CD8-positive, alpha-beta memory T cell (primary cell): ENCODE data around the gene BRMS1. TPM values are rescaled to one million over a fixed set of nuclear protein-coding genes. Genes with fewer than 3 reads are reported as not detected.
A peak's percentile ranks its signal among the peaks of the same experiment; 100 is the strongest.

Experiments
- CTCF ChIA-PET: fragments of 350-600 bp; sonication (Branson Sonifier 250); formaldehyde crosslinking; loops from one replicate; lab custom pipeline; 2021; ENCODE audit warnings: antibody characterized with exemption; lab: Charles Lee
- POLR2A ChIA-PET: fragments of 350-600 bp; sonication (Branson Sonifier 250); formaldehyde crosslinking; loops from one replicate; lab custom pipeline; 2021; ENCODE audit warnings: antibody characterized with exemption; lab: Charles Lee
- DNase-seq, 5 donors: peaks; one replicate each; pipeline versions ENCODE4 v3.0.0 to v3.0.0-alpha.2; 2020 to 2022; ENCODE audit warnings: mixed read lengths in 1 of 5
- H3K27ac ChIP-seq: one replicate; pipeline ENCODE4 v1.7.0; 2013; ENCODE audit warnings: low read depth, mild to moderate bottlenecking, low read length, moderate library complexity
- H3K27me3 ChIP-seq: 2 replicates; pipeline ENCODE4 v1.7.0; 2013; ENCODE audit warnings: low read length, mild to moderate bottlenecking; ENCODE audit not compliant: insufficient read depth, poor library complexity, severe bottlenecking
- H3K36me3 ChIP-seq: 2 replicates; pipeline ENCODE4 v1.7.0; 2013; ENCODE audit warnings: mild to moderate bottlenecking, low read length, moderate library complexity; ENCODE audit not compliant: insufficient read depth
- H3K4me1 ChIP-seq: 2 replicates; pipeline ENCODE4 v1.7.0; 2013; ENCODE audit warnings: mild to moderate bottlenecking, low read length, moderate library complexity; ENCODE audit not compliant: insufficient read depth
- H3K4me3 ChIP-seq: 2 replicates; pipeline ENCODE4 v1.7.0; 2013; ENCODE audit warnings: mild to moderate bottlenecking, low read length
- H3K9me3 ChIP-seq: 2 replicates; pipeline ENCODE4 v1.7.0; 2013; ENCODE audit warnings: mild to moderate bottlenecking, low read length
- H3K27ac Mint-ChIP-seq, 8 donors: one replicate each; pipeline ENCODE4 v1.8.0; 2020 to 2021; ENCODE audit warnings: mixed read lengths in 8 of 8, mild to moderate bottlenecking in 6 of 8, inconsistent platforms in 3 of 8, moderate library complexity in 3 of 8
- H3K27me3 Mint-ChIP-seq, 2 donors: one replicate each; pipeline ENCODE4 v1.8.0; 2020 to 2021; ENCODE audit warnings: mixed read lengths in 2 of 2, mild to moderate bottlenecking in 1 of 2, moderate library complexity in 1 of 2
- H3K36me3 Mint-ChIP-seq, 3 donors: one replicate each; pipeline ENCODE4 v1.8.0; 2020 to 2021; ENCODE audit warnings: mixed read lengths in 3 of 3, inconsistent platforms in 1 of 3, mild to moderate bottlenecking in 1 of 3
- H3K4me1 Mint-ChIP-seq, 3 donors: one replicate each; pipeline ENCODE4 v1.8.0; 2020 to 2021; ENCODE audit warnings: mixed read lengths in 3 of 3, inconsistent platforms in 1 of 3, mild to moderate bottlenecking in 1 of 3
- H3K4me3 Mint-ChIP-seq, 7 donors: one replicate each; pipeline ENCODE4 v1.8.0; 2020 to 2021; ENCODE audit warnings: mixed read lengths in 7 of 7, mild to moderate bottlenecking in 6 of 7, moderate library complexity in 4 of 7, inconsistent platforms in 2 of 7
- H3K9me3 Mint-ChIP-seq, 5 donors: one replicate each; pipeline ENCODE4 v1.8.0; 2020 to 2022; ENCODE audit warnings: mixed read lengths in 5 of 5, mild to moderate bottlenecking in 3 of 5, moderate library complexity in 2 of 5, inconsistent platforms in 1 of 5
- polyA plus RNA-seq: library from polyadenylated mRNA; unstranded; fragments of 300-500 nt; fragmentation: Illumina TruSeq; gene quantifications from one replicate; pipeline ENCODE4 v1.2.3, GENCODE V29; 2021
- total RNA-seq, 2 experiments: library from RNA; stranded (reverse); gene quantifications; one replicate each; pipeline ENCODE4 v1.2.3, GENCODE V29; 2021

BRMS1 gene
- total and polyA plus RNA-seq, 3 experiments from 2014 or later, result 66.1 to 76.4 (median 66.5) TPM

- H3K36me3 ChIP-seq, result peaks cover 4% of the 10 kb centered on the region
- Mint-ChIP-seq H3K4me1 (peaks cover 13 to 27% (median 16%) of the 10 kb centered on the region in 3 donors), H3K27me3 (peaks cover 0 to 1% of the 10 kb centered on the region in 2 donors), H3K9me3 (no peaks in the 10 kb centered on the region), H3K36me3 (peaks cover 0 to 33% (median 3%) of the 10 kb centered on the region in 3 donors), H3K27ac (no peak overlapping the region), H3K4me3 (no peak overlapping the region)
- no peaks in the 10 kb centered on the region for H3K9me3 ChIP-seq
- H3K27me3 ChIP-seq, result no peaks in the 10 kb centered on the region
- H3K4me3 ChIP-seq, result no peak overlapping the region
- POLR2A ChIA-PET, result interaction anchor here (1.2 kb wide), 1 partner anchor 19 kb away, joined by 3 read pairs; no protein-coding TSS in a partner anchor
- no peak overlapping the region for H3K27ac ChIP-seq
- H3K4me1 ChIP-seq, result peaks cover 21% of the 10 kb centered on the region
- peak in 1 of 5 donors; percentile 17 for DNase-seq
- CTCF ChIA-PET, result interaction anchor here (3.3 to 4.6 kb wide), 2 partner anchors 22 to 56 kb away, joined by 17 to 45 read pairs; no protein-coding TSS in a partner anchor
Measured at GRCh38 chr11:66333896-66334604, 10.9 kb downstream of the BRMS1 start.

DNA sequence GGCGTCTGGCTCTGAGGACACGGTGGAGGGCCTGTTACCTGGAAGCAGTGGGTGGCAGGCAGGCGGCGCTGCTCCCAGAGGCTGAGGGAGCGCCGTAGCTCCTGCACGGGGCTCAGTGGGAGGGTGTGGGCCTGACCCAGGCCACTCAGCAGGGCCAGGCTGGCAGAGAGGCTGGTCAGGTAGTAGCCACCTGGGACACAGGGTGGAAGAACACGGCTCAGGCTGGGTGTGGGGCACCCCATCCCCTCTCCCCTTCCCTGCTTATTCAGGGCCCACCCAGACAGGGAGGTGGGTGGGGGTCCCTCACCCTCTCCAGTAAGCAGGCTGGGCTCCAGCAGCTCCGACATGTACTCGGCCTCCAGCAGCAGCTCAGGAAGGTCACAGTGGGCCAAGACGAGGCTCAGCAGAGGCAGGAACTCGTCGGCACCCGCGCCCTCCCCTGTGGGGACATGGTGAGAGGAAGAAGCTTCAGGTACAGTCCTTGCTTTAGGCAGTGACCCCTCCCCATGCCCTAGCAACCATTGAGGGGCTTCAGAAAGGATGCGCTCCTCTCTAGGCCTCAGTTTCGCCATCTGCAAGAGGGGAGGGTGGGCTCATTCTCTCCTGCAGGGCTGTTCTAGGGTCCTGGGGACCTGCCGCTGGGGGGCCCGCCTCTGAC lies 11.6 kb downstream of the BRMS1 start:
- CTCF ChIA-PET, result interaction anchor here (3.3 to 4.6 kb wide), 2 partner anchors 21 to 56 kb away, joined by 17 to 45 read pairs; no protein-coding TSS in a partner anchor
- POLR2A ChIA-PET, result no interaction called here
- Mint-ChIP-seq H3K27ac (peak overlapping the region in 1 of 8 donors; percentile 33), H3K9me3 (no peaks in the 10 kb centered on the region), H3K4me3 (no peak overlapping the region), H3K4me1 (peaks cover 20 to 33% (median 21%) of the 10 kb centered on the region in 3 donors), H3K27me3 (peaks cover 0 to 1% of the 10 kb centered on the region in 2 donors), H3K36me3 (peaks cover 0 to 26% (median 2%) of the 10 kb centered on the region in 3 donors)
- Histone ChIP-seq H3K27me3 (no peaks in the 10 kb centered on the region), H3K27ac (no peak overlapping the region), H3K4me1 (peaks cover 28% of the 10 kb centered on the region), H3K4me3 (no peak overlapping the region), H3K36me3 (no peaks in the 10 kb centered on the region), H3K9me3 (no peaks in the 10 kb centered on the region)
- DNase-seq, result peak in 1 of 5 donors; percentile 41

GRCh38 chr11:66332371-66333219 lies 12.3 kb downstream of the BRMS1 start:
- ChIA-PET CTCF (interaction anchor here (1.2 to 4.6 kb wide), 5 partner anchors 20 to 56 kb away, joined by 3 to 45 read pairs (median 5); no protein-coding TSS in a partner anchor), POLR2A (interaction anchor here (1.0 kb wide), 1 partner anchor 19 kb away, joined by 3 read pairs; no protein-coding TSS in a partner anchor)
- DNase-seq, result peak in 1 of 5 donors; percentile 42
- Histone ChIP-seq H3K9me3 (no peaks in the 10 kb centered on the region), H3K27me3 (no peaks in the 10 kb centered on the region), H3K36me3 (no peaks in the 10 kb centered on the region), H3K4me3 (no peak overlapping the region), H3K27ac (no peak overlapping the region), H3K4me1 (peaks cover 35% of the 10 kb centered on the region)
- peak overlapping the region in 2 of 8 donors; percentile 33 to 66 for H3K27ac Mint-ChIP-seq
- no peaks in the 10 kb centered on the region for H3K9me3 Mint-ChIP-seq
- H3K36me3 Mint-ChIP-seq, result peaks cover 0 to 20% (median 2%) of the 10 kb centered on the region in 3 donors
- H3K4me1 Mint-ChIP-seq, result peaks cover 28 to 38% (median 28%) of the 10 kb centered on the region in 3 donors
- no peak overlapping the region for H3K4me3 Mint-ChIP-seq
- H3K27me3 Mint-ChIP-seq, result peaks cover 0 to 4% of the 10 kb centered on the region in 2 donors

DNA sequence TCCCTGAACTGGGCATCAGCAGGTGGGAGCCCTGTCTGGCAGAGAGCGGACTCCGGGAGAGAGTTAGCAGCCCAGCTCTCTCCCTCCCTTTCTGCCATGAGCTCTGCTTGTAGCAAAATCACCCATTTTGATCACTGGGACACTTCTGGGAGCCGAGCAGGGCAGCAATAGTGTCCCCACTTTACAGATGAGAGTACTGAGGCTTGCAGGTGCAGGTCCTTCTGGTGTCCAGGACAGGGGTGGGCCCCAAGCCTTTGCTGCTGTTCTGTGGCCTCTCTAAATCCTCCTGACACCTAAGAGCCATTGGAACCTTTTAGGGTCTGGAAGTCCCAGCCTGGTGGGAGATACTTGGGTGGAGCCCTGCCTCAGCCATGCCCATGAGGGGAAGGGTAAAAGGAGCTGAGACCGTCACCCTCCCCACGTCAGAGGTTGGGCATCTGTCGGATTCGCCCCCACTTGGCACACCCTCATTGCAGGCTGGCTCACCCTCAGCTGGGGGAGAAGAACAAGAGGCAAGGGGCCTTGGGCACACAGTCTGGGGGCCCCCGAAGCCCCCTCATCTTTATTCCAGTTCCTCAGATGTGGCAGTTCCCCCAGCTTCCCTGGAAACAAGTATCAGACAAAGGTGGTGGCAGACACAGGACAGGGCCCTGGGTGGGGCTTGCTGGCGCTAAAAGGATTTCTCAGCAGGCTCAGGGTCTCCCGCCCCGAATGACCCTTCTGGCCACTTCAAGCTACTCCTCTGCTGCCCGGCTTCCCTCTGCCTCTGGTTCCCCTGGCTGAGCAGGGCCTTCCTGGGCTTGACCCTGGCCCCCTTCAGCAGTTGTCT lies 13.1 kb downstream of the BRMS1 start:
- H3K27me3 ChIP-seq, result no peaks in the 10 kb centered on the region
- peaks cover 39% of the 10 kb centered on the region for H3K4me1 ChIP-seq
- H3K36me3 ChIP-seq, result no peaks in the 10 kb centered on the region
- Mint-ChIP-seq H3K27me3 (peaks cover 0 to 4% of the 10 kb centered on the region in 2 donors), H3K4me1 (peaks cover 26 to 36% (median 29%) of the 10 kb centered on the region in 3 donors), H3K9me3 (no peaks in the 10 kb centered on the region), H3K4me3 (no peak overlapping the region), H3K36me3 (peaks cover 0 to 12% (median 2%) of the 10 kb centered on the region in 3 donors), H3K27ac (peak overlapping the region in 1 of 8 donors; percentile 66)
- no peak overlapping the region for H3K27ac ChIP-seq
- DNase-seq, result peak in 1 of 5 donors; percentile 35
- no peak overlapping the region for H3K4me3 ChIP-seq
- H3K9me3 ChIP-seq, result no peaks in the 10 kb centered on the region
- ChIA-PET CTCF (interaction anchor here (0.9 to 1.6 kb wide), 6 partner anchors 19 to 64 kb away, joined by 3 to 6 read pairs (median 4); no protein-coding TSS in a partner anchor), POLR2A (interaction anchor here (1.0 kb wide), 1 partner anchor 18 kb away, joined by 3 read pairs; no protein-coding TSS in a partner anchor)

DNA sequence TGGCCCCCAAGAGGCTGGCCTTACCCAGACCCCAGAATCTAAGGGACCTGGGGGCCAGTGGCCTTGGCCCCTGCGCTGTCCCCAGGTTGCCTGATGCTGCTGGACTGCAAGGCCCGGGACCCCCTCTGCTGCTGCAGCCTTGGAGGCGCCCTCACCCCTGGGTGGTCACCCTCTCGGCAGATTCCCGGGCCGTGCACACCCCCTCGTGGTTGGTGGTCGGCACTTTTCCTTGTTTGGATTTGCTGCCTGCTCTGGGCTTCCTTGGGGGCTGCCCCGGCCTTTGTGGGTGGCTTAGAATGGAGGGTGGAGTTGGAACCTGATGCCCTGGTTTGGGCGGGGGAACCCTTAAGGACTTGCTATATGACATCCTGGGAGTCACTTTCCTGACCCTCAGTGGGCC lies 14.0 kb downstream of the BRMS1 start:
- POLR2A ChIA-PET, result no interaction called here
- DNase-seq, result peak in 1 of 5 donors; percentile 30
- no peaks in the 10 kb centered on the region for H3K9me3 Mint-ChIP-seq
- H3K9me3 ChIP-seq, result no peaks in the 10 kb centered on the region
- CTCF ChIA-PET, result interaction anchor here (0.9 to 1.6 kb wide), 6 partner anchors 18 to 65 kb away, joined by 3 to 6 read pairs (median 4); no protein-coding TSS in a partner anchor
- H3K27me3 ChIP-seq, result no peaks in the 10 kb centered on the region
- H3K27ac ChIP-seq, result no peak overlapping the region
- no peaks in the 10 kb centered on the region for H3K36me3 ChIP-seq
- peaks cover 37% of the 10 kb centered on the region for H3K4me1 ChIP-seq
- H3K36me3 Mint-ChIP-seq, result peaks cover 0 to 9% (median 2%) of the 10 kb centered on the region in 3 donors
- H3K4me3 ChIP-seq, result no peak overlapping the region
- peaks cover 24 to 37% (median 25%) of the 10 kb centered on the region in 3 donors for H3K4me1 Mint-ChIP-seq
- H3K27ac Mint-ChIP-seq, result peak overlapping the region in 3 of 8 donors; percentile 7 to 54 (median 29)
- no peak overlapping the region for H3K4me3 Mint-ChIP-seq
- peaks cover 0 to 3% of the 10 kb centered on the region in 2 donors for H3K27me3 Mint-ChIP-seq

GRCh38 chr11:66329165-66329673 lies 15.7 kb downstream of the BRMS1 start:
- H3K4me1 Mint-ChIP-seq, result peaks cover 33 to 47% (median 34%) of the 10 kb centered on the region in 3 donors
- ChIA-PET CTCF (interaction anchor here (0.7 to 2.5 kb wide), 7 partner anchors 11 to 60 kb away, joined by 3 to 46 read pairs (median 6); partner anchors contain the start of genes BRMS1 and CD248), POLR2A (interaction anchor here (1.6 kb wide), 1 partner anchor 17 kb away, joined by 6 read pairs; no protein-coding TSS in a partner anchor)
- no peak for DNase-seq
- no peaks in the 10 kb centered on the region for H3K36me3 ChIP-seq
- H3K9me3 Mint-ChIP-seq, result no peaks in the 10 kb centered on the region
- H3K4me3 Mint-ChIP-seq, result no peak overlapping the region
- H3K27me3 ChIP-seq, result no peaks in the 10 kb centered on the region
- peaks cover 0 to 8% (median 1%) of the 10 kb centered on the region in 3 donors for H3K36me3 Mint-ChIP-seq
- H3K9me3 ChIP-seq, result no peaks in the 10 kb centered on the region
- no peak overlapping the region for H3K27ac ChIP-seq
- H3K4me3 ChIP-seq, result no peak overlapping the region
- H3K27ac Mint-ChIP-seq, result peak overlapping the region in 4 of 8 donors; percentile 90 to 94 (median 93)
- peaks cover 0 to 3% of the 10 kb centered on the region in 2 donors for H3K27me3 Mint-ChIP-seq
- peaks cover 40% of the 10 kb centered on the region for H3K4me1 ChIP-seq
